ENCODE data around the gene KCNK15. TPM values are rescaled to one million over a fixed set of nuclear protein-coding genes. Genes with fewer than 3 reads are reported as not detected.
A peak's percentile ranks its signal among the peaks of the same experiment; 100 is the strongest.

Gene KCNK15
- total and polyA plus RNA-seq, 9 of the 15 experiments (the other 6 are each of a cell fraction or from before 2014, with no cell fraction given): 0.03 to 0.30 (median 0.17) TPM; not detected in 5

DNA sequence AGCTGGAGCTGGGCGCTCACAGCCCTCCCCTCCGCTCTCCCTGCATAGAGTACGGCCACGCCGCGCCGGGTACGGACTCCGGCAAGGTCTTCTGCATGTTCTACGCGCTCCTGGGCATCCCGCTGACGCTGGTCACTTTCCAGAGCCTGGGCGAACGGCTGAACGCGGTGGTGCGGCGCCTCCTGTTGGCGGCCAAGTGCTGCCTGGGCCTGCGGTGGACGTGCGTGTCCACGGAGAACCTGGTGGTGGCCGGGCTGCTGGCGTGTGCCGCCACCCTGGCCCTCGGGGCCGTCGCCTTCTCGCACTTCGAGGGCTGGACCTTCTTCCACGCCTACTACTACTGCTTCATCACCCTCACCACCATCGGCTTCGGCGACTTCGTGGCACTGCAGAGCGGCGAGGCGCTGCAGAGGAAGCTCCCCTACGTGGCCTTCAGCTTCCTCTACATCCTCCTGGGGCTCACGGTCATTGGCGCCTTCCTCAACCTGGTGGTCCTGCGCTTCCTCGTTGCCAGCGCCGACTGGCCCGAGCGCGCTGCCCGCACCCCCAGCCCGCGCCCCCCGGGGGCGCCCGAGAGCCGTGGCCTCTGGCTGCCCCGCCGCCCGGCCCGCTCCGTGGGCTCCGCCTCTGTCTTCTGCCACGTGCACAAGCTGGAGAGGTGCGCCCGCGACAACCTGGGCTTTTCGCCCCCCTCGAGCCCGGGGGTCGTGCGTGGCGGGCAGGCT lies 4.6 kb downstream of the KCNK15 start (continued):
- TF ChIP-seq, protein P1, sequence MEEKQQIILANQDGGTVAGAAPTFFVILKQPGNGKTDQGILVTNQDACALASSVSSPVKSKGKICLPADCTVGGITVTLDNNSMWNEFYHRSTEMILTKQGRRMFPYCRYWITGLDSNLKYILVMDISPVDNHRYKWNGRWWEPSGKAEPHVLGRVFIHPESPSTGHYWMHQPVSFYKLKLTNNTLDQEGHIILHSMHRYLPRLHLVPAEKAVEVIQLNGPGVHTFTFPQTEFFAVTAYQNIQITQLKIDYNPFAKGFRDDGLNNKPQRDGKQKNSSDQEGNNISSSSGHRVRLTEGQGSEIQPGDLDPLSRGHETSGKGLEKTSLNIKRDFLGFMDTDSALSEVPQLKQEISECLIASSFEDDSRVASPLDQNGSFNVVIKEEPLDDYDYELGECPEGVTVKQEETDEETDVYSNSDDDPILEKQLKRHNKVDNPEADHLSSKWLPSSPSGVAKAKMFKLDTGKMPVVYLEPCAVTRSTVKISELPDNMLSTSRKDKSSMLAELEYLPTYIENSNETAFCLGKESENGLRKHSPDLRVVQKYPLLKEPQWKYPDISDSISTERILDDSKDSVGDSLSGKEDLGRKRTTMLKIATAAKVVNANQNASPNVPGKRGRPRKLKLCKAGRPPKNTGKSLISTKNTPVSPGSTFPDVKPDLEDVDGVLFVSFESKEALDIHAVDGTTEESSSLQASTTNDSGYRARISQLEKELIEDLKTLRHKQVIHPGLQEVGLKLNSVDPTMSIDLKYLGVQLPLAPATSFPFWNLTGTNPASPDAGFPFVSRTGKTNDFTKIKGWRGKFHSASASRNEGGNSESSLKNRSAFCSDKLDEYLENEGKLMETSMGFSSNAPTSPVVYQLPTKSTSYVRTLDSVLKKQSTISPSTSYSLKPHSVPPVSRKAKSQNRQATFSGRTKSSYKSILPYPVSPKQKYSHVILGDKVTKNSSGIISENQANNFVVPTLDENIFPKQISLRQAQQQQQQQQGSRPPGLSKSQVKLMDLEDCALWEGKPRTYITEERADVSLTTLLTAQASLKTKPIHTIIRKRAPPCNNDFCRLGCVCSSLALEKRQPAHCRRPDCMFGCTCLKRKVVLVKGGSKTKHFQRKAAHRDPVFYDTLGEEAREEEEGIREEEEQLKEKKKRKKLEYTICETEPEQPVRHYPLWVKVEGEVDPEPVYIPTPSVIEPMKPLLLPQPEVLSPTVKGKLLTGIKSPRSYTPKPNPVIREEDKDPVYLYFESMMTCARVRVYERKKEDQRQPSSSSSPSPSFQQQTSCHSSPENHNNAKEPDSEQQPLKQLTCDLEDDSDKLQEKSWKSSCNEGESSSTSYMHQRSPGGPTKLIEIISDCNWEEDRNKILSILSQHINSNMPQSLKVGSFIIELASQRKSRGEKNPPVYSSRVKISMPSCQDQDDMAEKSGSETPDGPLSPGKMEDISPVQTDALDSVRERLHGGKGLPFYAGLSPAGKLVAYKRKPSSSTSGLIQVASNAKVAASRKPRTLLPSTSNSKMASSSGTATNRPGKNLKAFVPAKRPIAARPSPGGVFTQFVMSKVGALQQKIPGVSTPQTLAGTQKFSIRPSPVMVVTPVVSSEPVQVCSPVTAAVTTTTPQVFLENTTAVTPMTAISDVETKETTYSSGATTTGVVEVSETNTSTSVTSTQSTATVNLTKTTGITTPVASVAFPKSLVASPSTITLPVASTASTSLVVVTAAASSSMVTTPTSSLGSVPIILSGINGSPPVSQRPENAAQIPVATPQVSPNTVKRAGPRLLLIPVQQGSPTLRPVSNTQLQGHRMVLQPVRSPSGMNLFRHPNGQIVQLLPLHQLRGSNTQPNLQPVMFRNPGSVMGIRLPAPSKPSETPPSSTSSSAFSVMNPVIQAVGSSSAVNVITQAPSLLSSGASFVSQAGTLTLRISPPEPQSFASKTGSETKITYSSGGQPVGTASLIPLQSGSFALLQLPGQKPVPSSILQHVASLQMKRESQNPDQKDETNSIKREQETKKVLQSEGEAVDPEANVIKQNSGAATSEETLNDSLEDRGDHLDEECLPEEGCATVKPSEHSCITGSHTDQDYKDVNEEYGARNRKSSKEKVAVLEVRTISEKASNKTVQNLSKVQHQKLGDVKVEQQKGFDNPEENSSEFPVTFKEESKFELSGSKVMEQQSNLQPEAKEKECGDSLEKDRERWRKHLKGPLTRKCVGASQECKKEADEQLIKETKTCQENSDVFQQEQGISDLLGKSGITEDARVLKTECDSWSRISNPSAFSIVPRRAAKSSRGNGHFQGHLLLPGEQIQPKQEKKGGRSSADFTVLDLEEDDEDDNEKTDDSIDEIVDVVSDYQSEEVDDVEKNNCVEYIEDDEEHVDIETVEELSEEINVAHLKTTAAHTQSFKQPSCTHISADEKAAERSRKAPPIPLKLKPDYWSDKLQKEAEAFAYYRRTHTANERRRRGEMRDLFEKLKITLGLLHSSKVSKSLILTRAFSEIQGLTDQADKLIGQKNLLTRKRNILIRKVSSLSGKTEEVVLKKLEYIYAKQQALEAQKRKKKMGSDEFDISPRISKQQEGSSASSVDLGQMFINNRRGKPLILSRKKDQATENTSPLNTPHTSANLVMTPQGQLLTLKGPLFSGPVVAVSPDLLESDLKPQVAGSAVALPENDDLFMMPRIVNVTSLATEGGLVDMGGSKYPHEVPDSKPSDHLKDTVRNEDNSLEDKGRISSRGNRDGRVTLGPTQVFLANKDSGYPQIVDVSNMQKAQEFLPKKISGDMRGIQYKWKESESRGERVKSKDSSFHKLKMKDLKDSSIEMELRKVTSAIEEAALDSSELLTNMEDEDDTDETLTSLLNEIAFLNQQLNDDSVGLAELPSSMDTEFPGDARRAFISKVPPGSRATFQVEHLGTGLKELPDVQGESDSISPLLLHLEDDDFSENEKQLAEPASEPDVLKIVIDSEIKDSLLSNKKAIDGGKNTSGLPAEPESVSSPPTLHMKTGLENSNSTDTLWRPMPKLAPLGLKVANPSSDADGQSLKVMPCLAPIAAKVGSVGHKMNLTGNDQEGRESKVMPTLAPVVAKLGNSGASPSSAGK (IDR thresholded peaks at IDR 0.05): peak; percentile 73
- TF ChIP-seq ZNF780A (CRISPR knock-in tag; IDR thresholded peaks at IDR 0.05): no peak
- 0 out of 2 replicates have a peak, but pooled peaks have one; percentile 35 for TF ChIP-seq BHLHE40 (IDR thresholded peaks at IDR 0.05; ENCODE audit: low read length)
- no peak for TF ChIP-seq ESRRA (IDR thresholded peaks at IDR 0.05; ENCODE audit: borderline replicate concordance, low read depth)
- TF ChIP-seq, protein P2, sequence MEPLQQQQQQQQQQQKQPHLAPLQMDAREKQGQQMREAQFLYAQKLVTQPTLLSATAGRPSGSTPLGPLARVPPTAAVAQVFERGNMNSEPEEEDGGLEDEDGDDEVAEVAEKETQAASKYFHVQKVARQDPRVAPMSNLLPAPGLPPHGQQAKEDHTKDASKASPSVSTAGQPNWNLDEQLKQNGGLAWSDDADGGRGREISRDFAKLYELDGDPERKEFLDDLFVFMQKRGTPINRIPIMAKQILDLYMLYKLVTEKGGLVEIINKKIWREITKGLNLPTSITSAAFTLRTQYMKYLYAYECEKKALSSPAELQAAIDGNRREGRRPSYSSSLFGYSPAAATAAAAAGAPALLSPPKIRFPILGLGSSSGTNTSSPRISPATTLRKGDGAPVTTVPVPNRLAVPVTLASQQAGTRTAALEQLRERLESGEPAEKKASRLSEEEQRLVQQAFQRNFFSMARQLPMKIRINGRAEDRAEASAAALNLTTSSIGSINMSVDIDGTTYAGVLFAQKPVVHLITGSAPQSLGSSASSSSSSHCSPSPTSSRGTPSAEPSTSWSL (CRISPR knock-in tag; IDR thresholded peaks at IDR 0.05; ENCODE audit: borderline replicate concordance): no peak
- TF ChIP-seq GTF2E2 (tag; IDR thresholded peaks at IDR 0.05): no peak
- no peak for TF ChIP-seq MAFK (IDR thresholded peaks at IDR 0.05; ENCODE audit: low read length)
- TF ChIP-seq, protein P3, sequence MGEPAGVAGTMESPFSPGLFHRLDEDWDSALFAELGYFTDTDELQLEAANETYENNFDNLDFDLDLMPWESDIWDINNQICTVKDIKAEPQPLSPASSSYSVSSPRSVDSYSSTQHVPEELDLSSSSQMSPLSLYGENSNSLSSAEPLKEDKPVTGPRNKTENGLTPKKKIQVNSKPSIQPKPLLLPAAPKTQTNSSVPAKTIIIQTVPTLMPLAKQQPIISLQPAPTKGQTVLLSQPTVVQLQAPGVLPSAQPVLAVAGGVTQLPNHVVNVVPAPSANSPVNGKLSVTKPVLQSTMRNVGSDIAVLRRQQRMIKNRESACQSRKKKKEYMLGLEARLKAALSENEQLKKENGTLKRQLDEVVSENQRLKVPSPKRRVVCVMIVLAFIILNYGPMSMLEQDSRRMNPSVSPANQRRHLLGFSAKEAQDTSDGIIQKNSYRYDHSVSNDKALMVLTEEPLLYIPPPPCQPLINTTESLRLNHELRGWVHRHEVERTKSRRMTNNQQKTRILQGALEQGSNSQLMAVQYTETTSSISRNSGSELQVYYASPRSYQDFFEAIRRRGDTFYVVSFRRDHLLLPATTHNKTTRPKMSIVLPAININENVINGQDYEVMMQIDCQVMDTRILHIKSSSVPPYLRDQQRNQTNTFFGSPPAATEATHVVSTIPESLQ (CRISPR knock-in tag; IDR thresholded peaks at IDR 0.05): no peak
- TF ChIP-seq, protein P4, sequence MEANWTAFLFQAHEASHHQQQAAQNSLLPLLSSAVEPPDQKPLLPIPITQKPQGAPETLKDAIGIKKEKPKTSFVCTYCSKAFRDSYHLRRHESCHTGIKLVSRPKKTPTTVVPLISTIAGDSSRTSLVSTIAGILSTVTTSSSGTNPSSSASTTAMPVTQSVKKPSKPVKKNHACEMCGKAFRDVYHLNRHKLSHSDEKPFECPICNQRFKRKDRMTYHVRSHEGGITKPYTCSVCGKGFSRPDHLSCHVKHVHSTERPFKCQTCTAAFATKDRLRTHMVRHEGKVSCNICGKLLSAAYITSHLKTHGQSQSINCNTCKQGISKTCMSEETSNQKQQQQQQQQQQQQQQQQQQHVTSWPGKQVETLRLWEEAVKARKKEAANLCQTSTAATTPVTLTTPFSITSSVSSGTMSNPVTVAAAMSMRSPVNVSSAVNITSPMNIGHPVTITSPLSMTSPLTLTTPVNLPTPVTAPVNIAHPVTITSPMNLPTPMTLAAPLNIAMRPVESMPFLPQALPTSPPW (CRISPR knock-in tag; IDR thresholded peaks at IDR 0.05): no peak
